ENCODE measurements around the gene TSGA10IP.
A peak's percentile ranks its signal among the peaks of the same experiment; 100 is the strongest.
"Not testable (repeated sequence)": the region's sequence is repeated elsewhere in the genome, so short reads cannot be mapped to it uniquely, and the experiment has no call there.

Gene TSGA10IP

GRCh38 chr11:65947603-65948125 is 2.4 kb downstream of the TSGA10IP start:
- no peak for ATAC-seq

GRCh38 chr11:65950711-65951110 is 5.4 kb downstream of the TSGA10IP start:
- ATAC-seq, result not testable (repeated sequence)

GRCh38 chr11:65951641-65952040 is 6.4 kb downstream of the TSGA10IP start:
- not testable (repeated sequence) for ATAC-seq

GRCh38 chr11:65952052-65952521 is 6.8 kb downstream of the TSGA10IP start:
- no peak for ATAC-seq

GRCh38 chr11:65953471-65953870 is 8.2 kb downstream of the TSGA10IP start:
- no peak for ATAC-seq

- no peak for ATAC-seq
Measured at GRCh38 chr11:65954771-65955170, 9.5 kb downstream of the TSGA10IP start.

GRCh38 chr11:65958291-65958690 is 13.0 kb downstream of the TSGA10IP start:
- ATAC-seq, result no peak

- no peak for ATAC-seq
Measured at GRCh38 chr11:65958774-65959420, 13.6 kb downstream of the TSGA10IP start.

GRCh38 chr11:65960824-65961266 is 15.6 kb downstream of the TSGA10IP start:
- no peak for ATAC-seq

GRCh38 chr11:65961267-65962140 is 16.2 kb downstream of the TSGA10IP start, which contains the start of gene SART1:
Gene SART1 (plus strand): TSS chr11:65961734. CDS start chr11:65961781, 47 bp downstream.
- ATAC-seq, result peak; percentile 93 to 94

GRCh38 chr11:65962141-65962564 is 16.9 kb downstream of the TSGA10IP start:
- ATAC-seq, result no peak

GRCh38 chr11:65964906-65965305 is 19.6 kb downstream of the TSGA10IP start:
- no peak for ATAC-seq

GRCh38 chr11:65965986-65966762 is 20.9 kb downstream of the TSGA10IP start:
- no peak for ATAC-seq

GRCh38 chr11:65967329-65967934 is 22.2 kb downstream of the TSGA10IP start:
- ATAC-seq, result no peak

GRCh38 chr11:65968600-65969482 is 23.6 kb downstream of the TSGA10IP start:
- ATAC-seq, result no peak

GRCh38 chr11:65972116-65972515 is 26.8 kb downstream of the TSGA10IP start:
- ATAC-seq, result no peak

GRCh38 chr11:65973439-65974110 is 28.3 kb downstream of the TSGA10IP start:
- no peak for ATAC-seq

GRCh38 chr11:65975771-65976170 is 30.5 kb downstream of the TSGA10IP start:
- no peak for ATAC-seq

- ATAC-seq, result no peak
Measured at GRCh38 chr11:65976216-65977176, 31.2 kb downstream of the TSGA10IP start.

Measured in activated CD4-positive, CD25-positive, alpha-beta regulatory T cell treated with anti-CD3 and anti-CD28 coated beads, Interleukin-2, amount 50 U/mL, for 24 hours (primary cell).